Natural killer cell (primary cell): ENCODE measurements around the gene TMEM222. TPM values are rescaled to one million over a fixed set of nuclear protein-coding genes. Genes with fewer than 3 reads are reported as not detected.

ENCODE experiments used
- ATAC-seq, 3 donors: fragments of 150-1000 bp in 2 of 3; fragments of 200-7000 bp in 1 of 3; cut with Tn5 transposase; 1 replicate in 1 of 3; 2 replicates in 2 of 3; pipeline ENCODE4 v1.10.0; 2021; ENCODE audit warnings: mild to moderate bottlenecking in 2 of 3, moderate library complexity in 2 of 3
- DNase-seq, 2 donors: peaks; one replicate each; pipeline versions ENCODE4 v3.0.0 to v3.0.0-alpha.2; 2013 to 2021; ENCODE audit warnings: mixed read lengths in 1 of 2
- H3K27ac ChIP-seq: one replicate; pipeline ENCODE4 v1.5.1; 2013; ENCODE audit warnings: mild to moderate bottlenecking, low read length
- H3K27me3 ChIP-seq: one replicate; pipeline ENCODE4 v1.6.1; 2013; ENCODE audit warnings: low read length; ENCODE audit not compliant: control insufficient read depth, insufficient read depth
- H3K36me3 ChIP-seq: one replicate; pipeline ENCODE4 v1.6.1; 2013; ENCODE audit warnings: low read length; ENCODE audit not compliant: control insufficient read depth, insufficient read depth
- H3K4me1 ChIP-seq: one replicate; pipeline ENCODE4 v1.6.1; 2013; ENCODE audit warnings: low read length; ENCODE audit not compliant: control insufficient read depth, insufficient read depth
- H3K4me3 ChIP-seq: one replicate; pipeline ENCODE4 v1.5.1; 2013; ENCODE audit warnings: low read length
- H3K9me3 ChIP-seq: one replicate; pipeline ENCODE4 v1.6.1; 2013; ENCODE audit warnings: low read length; ENCODE audit not compliant: control insufficient read depth, insufficient read depth
- H3K27ac Mint-ChIP-seq, 2 donors: one replicate each; pipeline ENCODE4 v1.8.0; 2022; ENCODE audit warnings: mild to moderate bottlenecking in 2 of 2, mixed read lengths in 2 of 2, moderate library complexity in 1 of 2
- H3K27me3 Mint-ChIP-seq, 2 donors: one replicate each; pipeline ENCODE4 v1.8.0; 2022; ENCODE audit warnings: low read depth in 2 of 2, mixed read lengths in 2 of 2
- H3K36me3 Mint-ChIP-seq: one replicate; pipeline ENCODE4 v1.8.0; 2022; ENCODE audit warnings: mixed read lengths
- H3K4me1 Mint-ChIP-seq, 2 donors: one replicate each; pipeline ENCODE4 v1.8.0; 2022; ENCODE audit warnings: mixed read lengths in 2 of 2
- H3K4me3 Mint-ChIP-seq: one replicate; pipeline ENCODE4 v1.8.0; 2022; ENCODE audit warnings: mild to moderate bottlenecking, moderate library complexity, mixed read lengths
- H3K9me3 Mint-ChIP-seq, 2 donors: one replicate each; pipeline ENCODE4 v1.8.0; 2022; ENCODE audit warnings: mixed read lengths in 2 of 2
- CTCF ChIP-seq: fragments of 200-600 bp; IDR thresholded peaks from one replicate; pipeline ENCODE4 v1.8.0; 2022; ENCODE audit warnings: antibody characterized with exemption
- WGBS: methylation state at CpG from one replicate; pipeline ENCODE4 v1.1.7; 2013; ENCODE audit warnings: missing lambda C conversion rate; ENCODE audit not compliant: insufficient coverage; 5-methylcytosine and 5-hydroxymethylcytosine counted together
- intact Hi-C: fragments of 100-400 bp; cut with micrococcal nuclease; formaldehyde crosslinking; loops from one replicate; pipeline ENCODE4 v1.14.2; 2022
- total RNA-seq, 4 donors: library from RNA; stranded (reverse); fragments of 120-200 nt in 1 of 4; gene quantifications; one replicate each; pipeline versions ENCODE4 v1.2.3 to v1.2.4, GENCODE V29; 2013 to 2022

Gene TMEM222
- total RNA-seq, 3 donors from 2014 or later (not counting 1 experiment from before 2014, with no cell fraction given), result 34.9 to 41.2 (median 37.3) TPM

- intact Hi-C loops, result no loop called here
- H3K4me1 Mint-ChIP-seq, result peaks cover 17 to 49% of the 10 kb centered on the region in 2 donors
- TF ChIP-seq CTCF, result no peak
- peak overlapping the region; percentile 41 to 82 for H3K27ac Mint-ChIP-seq
- no peaks in the 10 kb centered on the region for H3K27me3 Mint-ChIP-seq
- H3K4me1 ChIP-seq, result peaks cover 58% of the 10 kb centered on the region
- H3K4me3 Mint-ChIP-seq, result peak overlapping the region; percentile 92
- H3K27ac ChIP-seq, result no peak overlapping the region
- no peaks in the 10 kb centered on the region for H3K36me3 Mint-ChIP-seq
- H3K27me3 ChIP-seq, result no peaks in the 10 kb centered on the region
- no peaks in the 10 kb centered on the region for H3K9me3 ChIP-seq
- DNase-seq (no peak), ATAC-seq (no peak)
- no peak overlapping the region for H3K4me3 ChIP-seq
- no peaks in the 10 kb centered on the region for H3K9me3 Mint-ChIP-seq
- no peaks in the 10 kb centered on the region for H3K36me3 ChIP-seq
- 83% methylated on average over 11 of the region's 11 CpGs for whole genome bisulfite sequencing
Observed at GRCh38 chr1:27364696-27365371, 42.9 kb downstream of the TMEM222 start.

- Mint-ChIP-seq H3K27me3 (no peaks in the 10 kb centered on the region), H3K9me3 (no peaks in the 10 kb centered on the region), H3K27ac (peak overlapping the region; percentile 41 to 82), H3K4me1 (peaks cover 12 to 42% of the 10 kb centered on the region in 2 donors), H3K36me3 (no peaks in the 10 kb centered on the region), H3K4me3 (peak overlapping the region; percentile 92)
- intact Hi-C loops, result no loop called here
- 5% methylated on average over 40 of the region's 40 CpGs for WGBS
- no peaks in the 10 kb centered on the region for H3K36me3 ChIP-seq
- DNase-seq (peak; percentile 68 to 86), ATAC-seq (peak; percentile 75 to 80 (median 78))
- no peaks in the 10 kb centered on the region for H3K9me3 ChIP-seq
- H3K27ac ChIP-seq, result peak overlapping the region; percentile 26
- peak overlapping the region; percentile 66 for H3K4me3 ChIP-seq
- no peak for TF ChIP-seq CTCF
- H3K27me3 ChIP-seq, result no peaks in the 10 kb centered on the region
- H3K4me1 ChIP-seq, result peaks cover 57% of the 10 kb centered on the region
Observed at GRCh38 chr1:27365372-27366112, 43.6 kb downstream of the TMEM222 start.

GRCh38 chr1:27366113-27366410, 44.1 kb downstream of the TMEM222 start:
- H3K4me1 Mint-ChIP-seq, result peaks cover 12 to 38% of the 10 kb centered on the region in 2 donors
- intact Hi-C loops, result no loop called here
- H3K27ac Mint-ChIP-seq, result peak overlapping the region; percentile 41 to 82
- DNase-seq, result peak; percentile 47 to 74
- Histone ChIP-seq H3K4me1 (peaks cover 54% of the 10 kb centered on the region), H3K27ac (peak overlapping the region; percentile 26), H3K36me3 (no peaks in the 10 kb centered on the region), H3K9me3 (no peaks in the 10 kb centered on the region), H3K4me3 (peak overlapping the region; percentile 66), H3K27me3 (no peaks in the 10 kb centered on the region)
- peak overlapping the region; percentile 92 for H3K4me3 Mint-ChIP-seq
- no peaks in the 10 kb centered on the region for H3K9me3 Mint-ChIP-seq
- TF ChIP-seq CTCF, result no peak
- WGBS, result 0% methylated on average over 30 of the region's 30 CpGs
- no peaks in the 10 kb centered on the region for H3K27me3 Mint-ChIP-seq
- H3K36me3 Mint-ChIP-seq, result no peaks in the 10 kb centered on the region
- ATAC-seq, result peak; percentile 37 to 42 (median 40)
